Measurements from ENCODE around the gene SPIRE2.

The SPIRE2 gene

GRCh38 chr16:89918453-89919347 lies 90.4 kb downstream of the SPIRE2 start, which contains the start of gene MC1R:
TSS of gene MC1R (plus strand) at chr16:89918862. CDS start at chr16:89919259, 397 bp downstream.
- Mint-ChIP-seq H3K9me3 (no peaks in the 10 kb centered on the region), H3K4me3 (peak within 1 kb of the TSS; percentile 80 to 85), H3K27ac (peak within 1 kb of the TSS in 1 of 2 donors; percentile 57), H3K4me1 (peaks cover 58% of the 10 kb centered on the region), H3K27me3 (peaks cover 58% of the 10 kb centered on the region)
- peak; percentile 51 to 52 for DNase-seq
- ATAC-seq: peak; percentile 29

GRCh38 chr16:89919535-89920406 lies 91.5 kb downstream of the SPIRE2 start:
- no peaks in the 10 kb centered on the region for H3K9me3 Mint-ChIP-seq
- H3K27ac Mint-ChIP-seq: no peak overlapping the region
- H3K27me3 Mint-ChIP-seq: peaks cover 69% of the 10 kb centered on the region
- DNase-seq: no peak
- peak overlapping the region in 1 of 2 donors; percentile 85 for H3K4me3 Mint-ChIP-seq
- peaks cover 58% of the 10 kb centered on the region for H3K4me1 Mint-ChIP-seq
- ATAC-seq: no peak

DNA sequence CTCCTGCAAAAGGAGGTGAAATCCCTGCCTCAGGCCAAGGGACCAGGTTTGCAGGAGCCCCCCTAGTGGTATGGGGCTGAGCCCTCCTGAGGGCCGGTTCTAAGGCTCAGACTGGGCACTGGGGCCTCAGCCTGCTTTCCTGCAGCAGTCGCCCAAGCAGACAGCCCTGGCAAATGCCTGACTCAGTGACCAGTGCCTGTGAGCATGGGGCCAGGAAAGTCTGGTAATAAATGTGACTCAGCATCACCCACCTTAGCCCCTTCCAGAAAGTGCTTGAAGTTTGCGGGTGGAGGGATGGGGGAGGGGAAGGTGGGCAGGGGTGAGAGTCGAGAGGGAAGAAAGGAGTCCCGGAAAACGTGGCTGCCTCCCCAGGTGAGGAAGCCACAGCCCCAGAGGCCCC lies 92.4 kb downstream of the SPIRE2 start:
- DNase-seq (no peak), ATAC-seq (no peak)
- Mint-ChIP-seq H3K4me3 (no peak overlapping the region), H3K27me3 (peaks cover 78% of the 10 kb centered on the region), H3K9me3 (no peaks in the 10 kb centered on the region), H3K27ac (no peak overlapping the region), H3K4me1 (peaks cover 58% of the 10 kb centered on the region)
